ENCODE data around the gene TLR6. TPM values are rescaled to one million over a fixed set of nuclear protein-coding genes. Genes with fewer than 3 reads are reported as not detected.
A peak's percentile ranks its signal among the peaks of the same experiment; 100 is the strongest.
"Not testable (repeated sequence)": the region's sequence is repeated elsewhere in the genome, so short reads cannot be mapped to it uniquely, and the experiment has no call there.

TLR6 gene
- polyA plus RNA-seq, 5 donors: 0.92 to 1.8 (median 1.5) TPM

DNA sequence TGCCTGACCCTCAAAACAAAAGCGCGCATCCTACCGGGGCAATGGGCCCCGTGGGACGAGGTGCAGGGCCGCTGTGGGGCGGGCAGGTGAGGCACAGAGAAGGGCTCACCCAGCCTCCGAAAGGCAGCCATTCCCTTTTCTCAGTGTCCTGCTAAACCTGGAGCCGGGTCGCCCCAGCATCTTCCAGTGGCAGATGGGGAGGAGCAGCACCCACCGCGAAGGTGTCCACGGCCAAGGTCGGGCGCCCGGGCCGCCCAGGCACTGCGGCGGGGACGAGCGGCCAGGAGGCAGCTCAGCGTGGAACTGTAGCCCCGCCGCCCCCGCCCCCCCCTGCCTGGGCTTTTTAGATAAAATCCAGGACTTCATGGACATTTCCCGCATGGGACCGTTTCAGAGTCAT is 32.9 kb downstream of the TLR6 start:
- DNase-seq: no peak

DNA sequence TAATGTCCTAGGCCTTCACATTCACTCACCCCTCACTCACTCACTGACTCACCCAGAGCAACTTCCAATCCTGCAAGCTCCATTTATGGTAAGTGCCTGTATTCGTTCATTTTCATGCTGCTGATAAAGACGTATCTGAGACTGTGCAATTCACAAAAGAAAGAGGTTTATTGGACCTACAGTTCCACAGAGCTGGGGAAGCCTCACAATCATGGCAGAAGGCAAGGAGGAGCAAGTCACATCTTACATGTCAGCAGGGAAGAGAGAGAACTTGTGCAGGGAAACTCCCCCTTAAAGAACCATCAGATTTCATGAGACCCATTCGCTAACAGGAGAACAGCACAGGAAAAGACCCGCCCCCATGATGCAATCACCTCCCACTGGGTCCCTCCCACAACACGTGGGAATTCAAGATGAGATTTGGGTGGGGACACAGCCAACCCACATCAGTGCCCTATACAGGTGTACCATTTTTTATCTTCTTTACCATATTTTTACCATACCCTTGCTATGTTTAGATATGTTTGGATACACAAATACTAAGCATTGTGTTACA is 33.8 kb downstream of the TLR6 start:
- DNase-seq: no peak

DNA sequence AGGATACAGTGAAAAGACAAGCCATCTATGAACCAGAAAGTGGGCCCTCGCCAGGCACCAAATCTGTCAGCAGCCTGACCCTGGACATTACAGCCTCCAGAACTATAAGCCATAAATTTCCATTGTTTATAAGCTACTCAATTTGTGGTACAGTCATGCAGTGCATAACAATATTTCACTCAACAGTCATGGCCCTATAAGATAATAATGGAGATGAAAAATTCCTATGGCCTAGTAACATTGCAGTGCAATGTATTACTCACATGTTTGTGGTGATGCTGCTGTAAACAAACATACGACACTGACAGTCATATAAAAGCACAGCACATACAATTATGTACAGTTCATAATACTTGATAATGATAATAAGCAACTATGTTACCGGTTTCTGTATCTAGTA is 34.9 kb downstream of the TLR6 start:
- no peak for DNase-seq

DNA sequence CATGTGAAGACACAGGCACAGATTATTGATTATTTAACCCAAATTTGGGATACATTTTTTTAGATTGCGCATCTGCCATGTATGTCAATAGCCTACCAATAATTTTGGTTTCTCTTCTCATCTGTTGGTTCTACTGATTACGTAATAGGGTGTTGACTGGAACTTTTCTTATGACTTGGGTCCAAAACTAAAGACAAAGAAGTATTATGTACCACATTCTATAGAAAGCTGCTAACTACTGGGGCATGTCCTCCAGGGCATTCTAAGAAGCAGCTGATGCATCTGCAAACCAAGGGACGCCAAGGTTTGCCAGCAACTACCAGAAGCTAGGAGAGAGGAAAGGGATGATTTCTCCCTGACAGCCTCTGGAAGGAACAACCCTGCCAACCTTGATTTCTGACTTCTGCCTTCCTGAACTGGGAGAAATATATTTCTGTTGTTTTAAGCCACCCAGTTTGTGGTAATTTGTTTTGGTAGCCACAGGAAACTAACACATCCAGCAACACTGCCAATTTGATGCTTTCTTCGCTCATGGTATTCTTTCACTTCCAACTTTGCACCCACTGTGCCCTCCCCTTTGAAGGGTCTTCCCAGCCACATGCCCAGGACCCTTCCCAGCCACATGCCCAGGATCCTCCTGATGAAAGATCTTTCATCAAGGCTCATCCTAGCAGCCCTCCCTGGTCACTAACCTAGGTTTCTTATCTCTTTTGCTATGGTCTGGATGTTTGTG is 36.1 kb downstream of the TLR6 start:
- DNase-seq: no peak

DNA sequence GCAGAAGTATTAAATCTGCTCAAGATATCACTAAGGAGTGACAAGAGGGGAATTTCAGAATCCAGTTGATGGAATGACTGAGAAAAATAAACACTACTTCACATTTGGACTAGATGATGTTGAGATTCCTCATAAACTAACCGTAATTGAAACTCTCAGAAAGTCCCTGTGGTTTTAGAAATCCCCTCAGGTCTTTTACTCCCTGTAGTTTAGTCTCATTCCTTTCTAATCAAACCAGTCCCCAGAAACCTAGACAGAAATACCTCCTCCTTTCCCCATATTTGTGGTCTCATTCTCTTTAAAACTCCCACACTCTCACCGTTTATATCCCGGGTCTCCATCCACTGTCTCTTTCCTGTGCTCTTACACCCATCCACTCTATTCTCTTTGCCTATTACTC is 37.0 kb downstream of the TLR6 start:
- DNase-seq: no peak

DNA sequence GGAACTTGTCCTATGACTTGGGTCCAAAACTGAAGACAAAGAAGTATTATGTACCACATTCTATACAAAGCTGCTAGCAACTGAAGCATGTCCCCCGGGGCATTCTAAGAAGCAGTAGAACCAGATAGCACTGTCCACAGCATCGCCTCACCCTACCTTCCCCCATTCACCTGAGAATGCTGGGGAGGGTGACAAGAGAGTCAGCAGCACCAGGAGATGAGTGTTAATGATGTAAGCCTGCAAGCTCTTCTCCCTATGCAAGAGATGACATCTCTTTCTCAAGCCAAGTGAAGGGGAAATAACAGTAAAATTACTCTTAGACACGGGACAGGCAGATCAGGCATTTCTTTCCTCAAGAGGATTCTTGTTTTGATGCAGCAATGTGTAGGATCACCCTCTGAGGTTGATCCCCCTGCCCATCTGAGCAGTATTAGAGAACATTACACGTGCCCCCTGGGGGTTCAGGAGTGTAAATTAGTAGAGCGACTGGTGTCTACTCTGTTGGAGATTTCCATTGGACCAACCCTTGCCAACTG is 38.1 kb downstream of the TLR6 start:
- no peak for DNase-seq

DNA sequence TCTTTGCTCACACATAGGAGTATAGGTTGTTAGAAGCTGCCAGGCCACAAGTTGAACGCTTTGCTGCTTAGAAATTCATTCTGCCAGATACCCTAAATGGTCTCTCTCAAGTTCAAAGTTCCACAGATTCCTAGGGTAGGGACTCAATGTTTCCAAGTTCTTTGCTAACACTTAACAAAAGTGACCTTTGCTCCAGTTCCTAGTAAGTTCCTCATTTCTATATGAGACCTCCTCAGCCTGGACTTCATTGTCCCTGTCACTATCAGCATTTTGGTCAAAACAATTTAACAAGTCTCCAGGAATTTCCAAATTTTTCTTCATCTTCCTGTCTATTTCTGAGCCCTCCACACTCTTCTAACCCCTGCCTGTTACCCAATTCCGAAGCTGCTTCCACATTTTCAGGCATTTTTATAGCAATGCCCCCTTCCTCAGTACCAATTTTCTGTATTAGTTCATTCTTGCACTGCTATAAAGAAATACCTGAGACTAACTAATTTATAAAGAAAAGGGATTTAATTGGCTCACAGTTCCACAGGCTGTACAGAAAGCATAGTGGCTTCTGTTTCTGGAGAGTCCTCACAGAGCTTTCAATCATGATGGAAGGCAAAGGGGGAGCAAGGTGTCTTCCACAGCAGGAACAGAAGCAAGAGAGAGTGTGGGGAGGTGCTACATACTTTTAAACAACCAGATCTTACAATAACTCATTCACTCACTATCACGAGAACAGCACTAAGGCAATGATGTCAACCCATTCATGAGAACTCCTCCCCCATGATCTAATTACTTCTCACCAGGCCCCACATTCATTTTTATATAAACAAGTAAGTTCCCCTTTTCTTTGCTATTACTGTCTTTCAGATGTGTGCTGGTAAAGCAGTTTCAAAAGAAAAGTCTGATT is 40.5 kb downstream of the TLR6 start:
- no peak for DNase-seq

DNA sequence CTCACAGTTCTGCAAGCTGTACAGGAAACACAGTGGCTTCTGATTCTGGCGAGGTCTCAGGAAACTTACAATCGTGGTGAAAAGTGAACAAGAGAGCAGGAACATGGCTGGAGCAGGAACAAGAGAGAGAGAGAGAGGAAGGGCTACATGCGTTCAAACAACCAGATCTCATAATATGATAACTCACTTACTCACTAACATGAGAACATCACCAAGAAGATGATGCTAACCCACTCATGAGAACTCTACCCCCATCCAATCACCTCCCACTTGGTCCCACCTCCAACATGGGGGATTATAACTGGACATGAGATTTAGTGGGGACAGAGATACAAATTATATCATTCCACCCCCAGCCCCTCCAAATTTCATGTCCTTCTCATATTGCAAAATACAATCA is 42.2 kb downstream of the TLR6 start:
- DNase-seq: no peak

DNA sequence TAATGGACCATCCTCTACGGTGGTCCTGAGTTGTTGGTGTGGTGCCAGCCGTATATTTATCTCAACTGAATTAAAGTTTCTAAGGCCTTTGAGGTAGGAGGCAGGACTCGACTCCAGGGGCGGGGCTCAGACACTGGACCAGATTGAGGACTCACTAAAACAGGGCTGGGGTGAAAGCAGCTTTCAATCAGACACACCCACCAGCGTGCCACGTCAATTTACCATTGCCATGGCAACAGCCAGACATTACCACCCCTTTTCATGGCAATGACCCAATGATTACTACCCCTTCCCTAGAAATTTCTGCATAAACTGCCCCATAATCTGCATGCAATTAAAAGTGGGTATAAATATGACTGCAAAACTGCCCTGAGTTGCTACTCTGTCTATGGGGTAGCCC is 45.3 kb downstream of the TLR6 start:
- no peak for DNase-seq

DNA sequence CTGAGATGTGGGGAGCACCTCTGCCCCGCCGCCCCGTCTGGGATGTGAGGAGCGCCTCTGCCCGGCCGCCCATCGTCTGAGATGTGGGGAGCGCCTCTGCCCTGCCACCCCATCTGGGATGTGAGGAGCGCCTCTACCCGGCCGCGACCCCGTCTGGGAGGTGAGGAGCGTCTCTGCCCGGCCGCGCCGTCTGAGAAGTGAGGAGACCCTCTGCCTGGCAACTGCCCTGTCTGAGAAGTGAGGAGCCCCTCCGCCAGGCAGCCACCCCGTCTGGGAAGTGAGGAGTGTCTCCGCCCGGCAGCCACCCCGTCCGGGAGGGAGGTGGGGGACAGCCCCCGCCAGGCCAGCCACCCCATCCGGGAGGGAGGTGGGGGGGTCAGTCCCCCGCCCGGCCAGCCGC is 49.2 kb downstream of the TLR6 start:
- not testable (repeated sequence) for DNase-seq

DNA sequence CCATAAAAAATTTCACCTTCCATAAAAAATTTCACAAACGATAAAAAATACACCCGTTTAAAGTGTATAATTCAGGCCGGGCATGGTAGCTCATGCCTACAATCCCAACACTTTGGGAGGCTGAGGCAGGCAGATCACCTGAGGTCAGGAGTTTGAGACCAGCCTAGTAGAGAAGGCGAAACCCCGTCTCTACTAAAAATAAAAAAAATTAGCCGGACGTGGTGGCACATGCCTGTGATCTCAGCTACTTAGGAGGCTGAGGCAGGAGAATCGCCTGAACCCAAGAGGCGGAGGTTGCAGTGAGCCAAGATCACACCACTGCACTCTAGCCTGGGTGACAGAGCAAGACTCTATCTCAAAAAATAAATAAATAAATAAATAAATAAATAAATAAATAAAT is 50.4 kb downstream of the TLR6 start:
- DNase-seq: not testable (repeated sequence)

DNA sequence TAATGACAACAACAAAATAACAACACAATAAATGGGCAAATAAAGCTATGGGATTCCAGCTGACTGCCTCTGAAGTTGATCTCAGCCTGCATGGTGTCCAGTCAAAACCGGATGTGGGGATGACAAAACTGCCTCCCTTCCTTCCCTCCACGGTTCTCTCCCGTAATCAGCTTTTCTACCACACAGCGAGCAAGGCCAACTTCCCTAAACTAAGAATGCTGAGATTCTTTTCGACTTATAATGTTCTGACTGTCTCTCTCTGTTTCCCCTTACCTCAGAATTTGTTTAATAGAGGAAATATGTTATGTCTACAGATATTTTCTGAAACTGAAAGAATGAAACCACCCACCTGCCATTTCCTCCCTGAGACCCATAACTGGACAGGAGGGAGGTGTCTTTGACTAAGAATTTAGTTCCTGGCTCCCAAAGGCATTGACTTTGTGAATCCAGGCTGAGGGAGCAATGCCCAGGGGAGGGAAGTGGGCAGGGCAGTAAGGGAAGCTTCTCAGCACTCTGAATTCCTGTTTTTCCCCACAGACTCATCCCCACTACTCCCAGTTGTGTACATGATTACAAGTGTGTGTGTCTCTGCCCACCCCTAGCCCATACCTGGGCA is 51.0 kb downstream of the TLR6 start:
- DNase-seq: no peak

DNA sequence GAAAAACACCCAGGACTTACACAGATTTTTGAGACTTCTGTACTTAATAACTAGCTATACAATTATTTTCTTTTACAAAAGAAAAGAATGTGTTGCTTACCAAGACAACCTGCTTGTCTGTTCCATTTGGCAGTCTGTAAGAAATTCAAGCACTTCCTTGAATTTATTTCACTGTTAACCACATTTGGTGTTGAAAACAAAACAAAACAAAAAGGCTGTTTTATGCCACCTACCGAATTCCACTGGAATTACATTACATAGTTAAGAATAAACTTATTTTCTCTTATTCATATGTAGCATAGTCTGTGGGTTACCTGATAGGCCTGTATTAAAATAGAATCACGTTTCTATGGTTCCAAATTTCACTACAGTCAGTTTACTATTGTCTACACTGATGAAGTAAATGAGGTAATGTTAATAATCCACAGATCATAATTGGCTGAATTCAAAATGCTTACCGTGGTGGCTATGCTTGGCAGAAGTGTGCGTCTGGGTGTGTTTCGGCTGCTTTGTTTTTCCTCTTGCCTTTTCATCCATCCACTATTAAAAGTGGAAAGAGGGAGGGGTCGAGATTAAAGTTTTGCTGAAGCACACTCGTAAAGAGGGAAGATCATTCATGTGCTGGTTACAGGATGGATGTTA is 51.8 kb downstream of the TLR6 start, which contains the start of gene TLR1:
Gene TLR1, minus strand, starts transcription at position 138 of the 642 bp plus-strand sequence. CDS start 5,960 bp downstream, outside the sequence.
- DNase-seq: peak in 1 of 2 donors; percentile 43

DNA sequence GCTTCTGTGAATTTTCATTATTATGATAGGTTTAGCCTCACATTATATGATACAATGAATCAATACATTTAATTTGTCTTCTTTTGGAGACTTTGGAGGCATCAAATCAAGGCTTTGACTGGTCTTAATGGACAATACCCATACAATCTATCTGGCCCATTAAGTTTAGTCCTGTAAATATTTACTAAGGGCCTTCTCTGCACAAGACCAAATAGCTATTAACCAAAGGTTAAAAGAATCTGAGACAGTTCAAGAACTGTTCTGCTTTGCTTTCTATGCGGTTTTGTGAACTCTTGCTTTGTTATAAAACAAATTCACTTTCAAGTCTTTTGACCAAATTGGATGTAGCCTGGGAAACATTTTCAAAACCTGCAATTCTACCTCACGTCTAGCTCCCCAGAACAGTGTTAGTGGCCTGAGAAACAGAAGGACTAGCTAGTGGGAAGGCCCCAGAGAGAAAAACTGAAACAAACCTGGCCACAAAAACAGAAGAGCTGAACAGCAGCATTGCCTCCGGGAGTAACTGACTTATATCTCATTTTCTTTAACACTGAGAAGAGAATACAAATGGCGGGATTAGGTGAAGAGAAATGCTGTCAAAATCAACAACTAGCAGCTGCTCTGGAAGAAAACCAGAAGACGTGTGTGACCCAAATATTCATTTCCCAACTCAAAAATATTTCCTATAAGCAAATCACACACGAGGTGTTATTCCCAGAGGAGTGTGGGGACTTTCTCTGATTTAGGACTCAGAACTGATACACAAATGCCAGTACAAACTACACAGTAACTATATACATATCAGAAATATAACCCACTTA is 52.6 kb downstream of the TLR6 start:
- peak in 1 of 2 donors; percentile 35 for DNase-seq

DNA sequence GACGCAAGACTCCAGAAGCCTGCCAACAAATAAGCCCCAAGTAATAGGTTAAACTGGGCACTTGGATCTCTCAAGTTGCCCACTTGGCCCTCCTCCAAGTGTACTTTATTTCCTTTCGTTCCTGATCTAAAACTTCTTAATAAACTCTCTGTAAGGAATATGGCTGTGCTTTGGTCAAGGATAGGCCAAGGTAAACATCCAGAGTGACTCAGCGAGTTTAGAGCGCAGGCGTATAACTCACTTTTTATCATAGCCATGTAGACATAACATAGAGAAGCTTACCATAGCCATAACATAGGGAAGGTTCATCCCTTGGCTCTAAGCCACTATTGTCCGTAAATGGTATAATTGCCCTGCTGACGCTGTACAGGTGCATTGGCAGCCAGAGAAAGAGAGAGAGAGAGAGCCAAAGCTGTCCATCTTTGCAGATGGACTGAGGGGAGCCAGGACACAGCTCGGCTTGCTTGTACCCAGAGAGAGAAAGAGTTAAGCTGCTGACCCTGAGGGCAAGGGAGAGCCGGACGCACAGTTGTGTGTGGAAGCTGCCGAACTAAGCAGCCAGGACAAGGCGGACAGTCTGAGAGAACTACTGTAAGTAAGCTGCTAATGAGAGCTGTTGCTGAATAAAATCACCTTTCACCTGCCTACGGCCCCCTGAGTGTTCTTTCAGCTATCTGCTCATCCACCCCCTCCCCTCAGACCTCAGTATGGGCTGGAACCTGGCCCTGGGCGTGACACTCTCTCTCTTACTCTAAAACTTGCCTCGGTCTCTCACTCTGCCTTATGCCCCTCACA is 53.9 kb downstream of the TLR6 start:
- DNase-seq: no peak

DNA sequence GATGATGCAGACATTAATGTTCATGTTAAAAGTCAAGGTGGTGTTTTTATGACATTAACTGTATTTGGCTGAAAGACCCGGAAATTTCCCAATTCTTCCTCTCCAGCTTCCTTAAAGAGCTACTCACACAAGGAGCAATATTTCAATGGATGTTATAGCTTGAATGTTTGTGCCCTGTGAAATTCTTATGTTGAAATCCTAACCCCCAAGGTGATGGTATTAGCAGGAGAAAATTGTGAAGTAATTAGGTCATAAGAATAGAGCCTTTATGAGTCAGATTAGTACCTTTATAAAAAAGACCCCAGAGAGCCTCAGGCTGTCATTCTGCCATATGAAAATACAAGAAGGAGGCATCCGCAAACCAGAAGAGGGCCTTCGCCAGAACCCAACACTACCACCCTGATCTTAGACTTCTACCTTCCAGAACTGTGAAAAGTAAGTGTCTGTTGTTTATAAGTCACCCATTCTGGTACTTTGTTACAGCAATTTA is 55.6 kb downstream of the TLR6 start:
- DNase-seq: no peak

DNA sequence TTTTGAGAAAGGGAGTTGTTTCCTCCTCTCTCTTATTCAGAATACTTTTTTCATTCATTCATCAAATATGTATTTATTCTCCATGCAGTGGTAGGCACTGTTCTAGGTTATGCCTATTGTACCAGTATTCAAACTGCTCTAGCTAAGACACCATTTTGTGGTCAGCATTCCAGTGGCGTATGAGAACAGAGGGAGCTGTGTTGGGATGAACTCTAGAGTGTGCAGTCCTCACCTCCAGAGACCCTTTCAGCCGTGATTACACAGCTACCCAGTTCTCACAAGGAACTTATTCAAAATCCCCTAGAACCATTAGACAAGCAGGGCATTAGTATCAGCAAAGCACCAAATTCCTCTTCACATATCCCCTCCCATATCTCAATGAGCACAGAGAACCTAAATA is 56.3 kb downstream of the TLR6 start:
- DNase-seq: no peak

DNA sequence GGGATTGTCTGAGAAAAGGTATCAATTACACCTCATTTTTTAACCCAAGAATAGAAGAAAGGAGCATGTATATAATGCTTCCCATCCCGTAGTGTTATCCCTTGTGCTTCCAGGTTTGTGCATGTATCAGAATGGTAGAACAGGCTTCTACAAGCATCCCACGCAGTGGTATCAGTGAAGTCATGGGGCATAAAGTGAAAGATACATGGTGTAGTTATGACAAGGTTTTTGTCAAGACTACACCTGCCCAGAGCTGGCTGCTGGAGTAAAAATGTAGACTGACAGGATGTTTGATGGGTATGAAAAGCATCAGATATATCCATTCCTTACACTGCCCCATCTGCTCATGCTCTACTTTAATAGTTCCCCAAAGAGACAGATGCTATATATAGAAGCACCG is 61.5 kb downstream of the TLR6 start:
- no peak for DNase-seq

DNA sequence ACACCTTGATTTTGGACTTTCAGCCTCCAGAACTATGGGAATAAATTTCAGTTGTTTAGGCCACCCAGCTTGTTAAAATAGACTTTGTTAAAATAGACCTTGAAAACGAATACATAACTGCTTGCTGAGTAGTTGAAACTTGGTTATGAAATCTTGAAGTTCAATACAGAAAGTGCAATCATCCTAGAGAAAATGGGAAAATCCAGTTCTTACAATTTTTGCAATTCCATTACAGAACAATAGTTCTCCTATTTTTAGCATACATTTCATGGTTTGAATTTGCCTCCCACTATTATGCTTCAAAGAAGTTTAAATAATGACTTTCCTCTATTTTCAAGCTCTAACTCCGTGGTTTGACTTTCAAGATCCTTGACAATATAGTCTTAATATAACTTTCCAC is 62.6 kb downstream of the TLR6 start:
- no peak for DNase-seq

DNA sequence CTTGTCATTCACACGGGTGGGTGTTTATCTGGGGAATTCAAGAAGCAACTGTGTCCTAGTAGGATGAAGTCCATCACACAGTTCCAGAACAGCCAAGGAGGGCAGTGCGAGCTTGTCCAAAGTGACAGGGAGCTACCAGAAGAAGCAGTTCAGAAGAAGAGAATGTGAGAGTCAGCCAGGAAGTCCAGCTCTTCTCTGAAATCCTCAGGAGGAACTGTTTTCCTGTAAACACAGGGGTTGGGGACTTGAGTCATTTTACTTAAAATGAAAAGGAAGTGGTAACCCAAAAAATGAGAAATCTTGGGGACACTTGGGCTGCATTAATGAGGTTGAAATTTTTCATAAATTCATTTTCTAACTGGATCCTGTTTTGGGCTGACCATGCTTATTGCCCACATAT is 65.6 kb downstream of the TLR6 start:
- no peak for DNase-seq

Measured in right lung (tissue), 5 donors.